Hepatocyte (in vitro differentiated cells): Measurements from ENCODE around the gene CRABP2.

Experiments
- CTCF ChIP-seq: fragments of 200-600 bp; sonication (generic); IDR thresholded peaks from 2 replicates; pipeline ENCODE4 v1.5.1; 2016; ENCODE audit warnings: antibody characterized with exemption, mild to moderate bottlenecking; ENCODE audit not compliant: poor library complexity
- EZH2 ChIP-seq: fragments of 200-600 bp; sonication (generic); IDR thresholded peaks from 2 replicates; pipeline ENCODE4 v1.6.1; 2016; ENCODE audit warnings: antibody characterized with exemption, mild to moderate bottlenecking, borderline replicate concordance
- EZH2phosphoT487 ChIP-seq: fragments of 200-600 bp; sonication (generic); IDR thresholded peaks from one replicate; pipeline ENCODE4 v1.6.1; 2018; ENCODE audit warnings: antibody characterized with exemption, mild to moderate bottlenecking, low read depth, moderate library complexity; ENCODE audit not compliant: unreplicated experiment, severe bottlenecking

- TF ChIP-seq CTCF, result no peak
- no peak for TF ChIP-seq EZH2
- no peak for TF ChIP-seq EZH2phosphoT487
These were observed 38.3 kb upstream of the CRABP2 start for GRCh38 chr1:156743367-156744302.
